ENCODE results near the gene SEC24C.

SEC24C gene

DNA sequence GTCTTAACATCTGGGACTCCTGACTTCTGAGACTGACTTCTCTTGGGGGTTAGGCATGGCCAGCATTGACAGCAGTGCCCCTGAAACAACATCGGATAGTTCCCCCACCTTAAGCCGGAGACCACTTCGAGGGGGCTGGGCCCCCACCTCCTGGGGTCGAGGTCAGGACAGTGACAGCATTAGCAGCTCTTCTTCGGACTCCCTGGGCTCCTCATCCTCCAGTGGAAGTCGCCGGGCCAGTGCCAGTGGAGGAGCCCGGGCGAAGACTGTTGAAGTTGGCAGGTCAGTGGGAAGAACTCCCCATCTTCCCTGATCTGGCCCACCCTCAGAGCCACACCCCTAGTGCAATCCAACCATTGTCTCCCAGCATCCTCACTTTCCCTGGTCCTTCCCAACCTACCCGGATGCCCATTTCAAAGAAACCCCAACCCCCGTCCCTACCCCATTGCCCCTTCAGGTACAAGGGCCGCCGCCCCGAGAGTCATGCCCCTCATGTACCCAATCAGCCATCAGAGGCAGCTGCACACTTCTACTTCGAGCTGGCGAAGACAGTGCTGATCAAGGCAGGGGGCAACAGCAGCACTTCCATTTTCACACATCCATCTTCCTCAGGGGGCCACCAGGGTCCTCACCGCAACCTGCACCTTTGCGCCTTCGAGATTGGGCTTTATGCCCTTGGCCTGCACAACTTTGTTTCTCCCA is 53.3 kb downstream of the SEC24C start:
- peaks cover 61% of the 10 kb centered on the region for H3K36me3 ChIP-seq (ENCODE audit: control insufficient read depth, insufficient read depth, low read length)
- no peak for DNase-seq (ENCODE audit: extremely low read depth, insufficient read length)
- no peak overlapping the region for H3K4me3 ChIP-seq (replicated peaks; ENCODE audit: low read depth, low read length)

DNA sequence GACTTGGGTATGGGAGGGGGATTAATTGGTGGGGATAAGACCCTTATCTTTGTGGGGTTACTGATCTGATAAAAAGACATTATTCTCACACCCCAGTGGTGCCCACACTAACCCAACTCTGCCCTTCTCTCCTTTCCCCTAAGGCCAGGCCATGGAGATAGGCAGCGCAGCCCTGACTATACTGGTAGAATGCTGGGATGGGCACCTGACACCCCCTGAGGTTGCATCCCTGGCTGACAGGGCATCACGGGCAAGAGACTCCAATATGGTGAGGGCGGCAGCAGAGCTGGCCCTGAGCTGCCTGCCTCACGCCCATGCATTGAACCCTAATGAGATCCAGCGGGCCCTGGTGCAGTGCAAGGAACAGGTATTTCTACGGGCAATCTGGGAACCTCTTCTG is 53.9 kb downstream of the SEC24C start:
- Histone ChIP-seq H3K27me3 (replicated peaks; ENCODE audit: control insufficient read depth, insufficient read depth, low read length) (no peaks in the 10 kb centered on the region), H3K4me3 (replicated peaks; ENCODE audit: low read depth, low read length) (no peak overlapping the region), H3K36me3 (ENCODE audit: control insufficient read depth, insufficient read depth, low read length) (peaks cover 59% of the 10 kb centered on the region)
- TF ChIP-seq, protein P1, sequence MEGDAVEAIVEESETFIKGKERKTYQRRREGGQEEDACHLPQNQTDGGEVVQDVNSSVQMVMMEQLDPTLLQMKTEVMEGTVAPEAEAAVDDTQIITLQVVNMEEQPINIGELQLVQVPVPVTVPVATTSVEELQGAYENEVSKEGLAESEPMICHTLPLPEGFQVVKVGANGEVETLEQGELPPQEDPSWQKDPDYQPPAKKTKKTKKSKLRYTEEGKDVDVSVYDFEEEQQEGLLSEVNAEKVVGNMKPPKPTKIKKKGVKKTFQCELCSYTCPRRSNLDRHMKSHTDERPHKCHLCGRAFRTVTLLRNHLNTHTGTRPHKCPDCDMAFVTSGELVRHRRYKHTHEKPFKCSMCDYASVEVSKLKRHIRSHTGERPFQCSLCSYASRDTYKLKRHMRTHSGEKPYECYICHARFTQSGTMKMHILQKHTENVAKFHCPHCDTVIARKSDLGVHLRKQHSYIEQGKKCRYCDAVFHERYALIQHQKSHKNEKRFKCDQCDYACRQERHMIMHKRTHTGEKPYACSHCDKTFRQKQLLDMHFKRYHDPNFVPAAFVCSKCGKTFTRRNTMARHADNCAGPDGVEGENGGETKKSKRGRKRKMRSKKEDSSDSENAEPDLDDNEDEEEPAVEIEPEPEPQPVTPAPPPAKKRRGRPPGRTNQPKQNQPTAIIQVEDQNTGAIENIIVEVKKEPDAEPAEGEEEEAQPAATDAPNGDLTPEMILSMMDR (IDR thresholded peaks at IDR 0.05; ENCODE audit: insufficient read depth, low read length, poor library complexity, severe bottlenecking) = no peak
- no peak for DNase-seq (ENCODE audit: extremely low read depth, insufficient read length)

More for the DNA sequence above, 53.3 kb downstream of the SEC24C start:
- TF ChIP-seq, protein P1 (IDR thresholded peaks at IDR 0.05; ENCODE audit: insufficient read depth, low read length, poor library complexity, severe bottlenecking) = no peak
- H3K27me3 ChIP-seq (replicated peaks; ENCODE audit: control insufficient read depth, insufficient read depth, low read length) = no peaks in the 10 kb centered on the region

DNA sequence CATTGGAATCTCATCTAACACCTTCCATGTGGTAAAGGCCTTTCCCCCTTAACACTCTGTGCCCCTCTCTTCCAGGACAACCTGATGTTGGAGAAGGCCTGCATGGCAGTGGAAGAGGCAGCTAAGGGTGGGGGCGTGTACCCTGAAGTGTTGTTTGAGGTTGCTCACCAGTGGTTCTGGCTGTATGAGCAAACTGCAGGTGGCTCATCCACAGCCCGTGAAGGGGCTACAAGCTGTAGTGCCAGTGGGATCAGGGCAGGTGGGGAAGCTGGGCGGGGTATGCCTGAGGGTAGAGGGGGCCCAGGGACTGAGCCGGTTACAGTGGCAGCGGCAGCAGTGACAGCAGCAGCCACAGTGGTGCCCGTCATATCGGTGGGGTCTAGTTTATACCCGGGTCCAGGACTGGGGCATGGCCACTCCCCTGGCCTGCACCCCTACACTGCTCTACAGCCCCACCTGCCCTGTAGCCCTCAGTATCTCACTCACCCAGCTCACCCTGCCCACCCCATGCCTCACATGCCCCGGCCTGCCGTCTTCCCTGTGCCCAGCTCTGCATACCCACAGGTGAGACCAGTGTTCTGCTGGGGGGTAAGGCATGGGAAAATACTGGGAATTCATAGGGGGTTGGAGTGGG is 54.9 kb downstream of the SEC24C start:
- Histone ChIP-seq H3K36me3 (ENCODE audit: control insufficient read depth, insufficient read depth, low read length) (peaks cover 54% of the 10 kb centered on the region), H3K27me3 (replicated peaks; ENCODE audit: control insufficient read depth, insufficient read depth, low read length) (no peaks in the 10 kb centered on the region), H3K4me3 (replicated peaks; ENCODE audit: low read depth, low read length) (no peak overlapping the region)
- TF ChIP-seq, protein P1 (IDR thresholded peaks at IDR 0.05; ENCODE audit: insufficient read depth, low read length, poor library complexity, severe bottlenecking) = no peak
- no peak for DNase-seq (ENCODE audit: extremely low read depth, insufficient read length)

DNA sequence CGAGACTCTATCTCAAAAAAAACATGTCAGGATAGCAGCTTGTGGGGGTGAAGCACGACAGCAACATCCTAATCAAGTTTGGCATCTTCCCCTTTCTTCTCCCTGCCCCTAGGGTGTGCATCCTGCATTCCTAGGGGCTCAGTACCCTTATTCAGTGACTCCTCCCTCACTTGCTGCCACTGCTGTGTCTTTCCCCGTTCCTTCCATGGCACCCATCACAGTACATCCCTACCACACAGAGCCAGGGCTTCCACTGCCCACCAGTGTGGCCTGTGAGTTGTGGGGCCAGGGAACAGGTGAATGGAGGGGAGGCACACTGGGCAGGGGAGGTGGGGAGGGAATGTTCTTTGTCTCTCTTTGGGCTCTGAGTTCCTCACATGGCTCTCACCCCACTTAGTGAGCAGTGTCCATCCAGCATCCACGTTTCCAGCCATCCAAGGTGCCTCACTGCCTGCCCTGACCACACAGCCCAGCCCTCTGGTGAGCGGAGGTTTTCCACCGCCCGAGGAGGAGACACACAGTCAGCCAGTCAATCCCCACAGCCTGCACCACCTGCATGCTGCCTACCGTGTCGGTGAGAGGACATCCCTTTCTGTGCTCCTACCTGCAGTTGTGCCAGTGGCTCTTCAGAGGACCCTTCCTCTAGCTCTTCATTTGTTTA is 55.9 kb downstream of the SEC24C start:
- peaks cover 49% of the 10 kb centered on the region for H3K36me3 ChIP-seq (ENCODE audit: control insufficient read depth, insufficient read depth, low read length)
- no peaks in the 10 kb centered on the region for H3K27me3 ChIP-seq (replicated peaks; ENCODE audit: control insufficient read depth, insufficient read depth, low read length)
- no peak overlapping the region for H3K4me3 ChIP-seq (replicated peaks; ENCODE audit: low read depth, low read length)
- TF ChIP-seq, protein P1 (IDR thresholded peaks at IDR 0.05; ENCODE audit: insufficient read depth, low read length, poor library complexity, severe bottlenecking) = no peak
- no peak for DNase-seq (ENCODE audit: extremely low read depth, insufficient read length)

DNA sequence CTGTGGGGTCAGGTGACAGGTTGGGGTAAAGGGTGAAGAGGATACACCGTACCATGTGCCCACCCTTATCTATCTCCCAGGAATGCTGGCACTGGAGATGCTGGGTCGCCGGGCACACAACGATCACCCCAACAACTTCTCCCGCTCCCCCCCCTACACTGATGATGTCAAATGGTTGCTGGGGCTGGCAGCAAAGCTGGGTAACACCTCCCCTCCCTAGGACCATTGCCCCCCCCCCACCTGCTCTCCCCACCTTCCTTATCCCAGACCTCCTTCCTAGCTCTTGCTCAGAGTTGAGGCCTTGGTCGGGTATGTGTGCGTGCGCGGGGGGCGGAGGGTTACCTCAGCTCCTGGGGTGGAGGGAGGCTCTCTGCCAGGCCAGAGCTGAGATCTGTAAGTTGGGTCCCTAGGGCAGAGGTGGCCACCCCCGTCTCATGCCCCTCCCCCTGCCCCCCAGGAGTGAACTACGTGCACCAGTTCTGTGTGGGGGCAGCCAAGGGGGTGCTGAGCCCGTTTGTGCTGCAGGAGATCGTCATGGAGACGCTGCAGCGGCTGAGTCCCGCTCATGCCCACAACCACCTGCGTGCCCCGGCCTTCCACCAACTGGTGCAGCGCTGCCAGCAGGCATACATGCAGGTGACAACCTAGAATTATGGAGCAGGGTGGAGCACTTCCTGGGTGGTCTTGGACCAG is 56.5 kb downstream of the SEC24C start:
- TF ChIP-seq, protein P1 (IDR thresholded peaks at IDR 0.05; ENCODE audit: insufficient read depth, low read length, poor library complexity, severe bottlenecking) = no peak
- no peak overlapping the region for H3K4me3 ChIP-seq (replicated peaks; ENCODE audit: low read depth, low read length)
- peaks cover 48% of the 10 kb centered on the region for H3K36me3 ChIP-seq (ENCODE audit: control insufficient read depth, insufficient read depth, low read length)
- no peaks in the 10 kb centered on the region for H3K27me3 ChIP-seq (replicated peaks; ENCODE audit: control insufficient read depth, insufficient read depth, low read length)
- DNase-seq (ENCODE audit: extremely low read depth, insufficient read length) = no peak

Measured in GM06990 (cell line).